ENCODE measurements around the gene NCL.

DNA sequence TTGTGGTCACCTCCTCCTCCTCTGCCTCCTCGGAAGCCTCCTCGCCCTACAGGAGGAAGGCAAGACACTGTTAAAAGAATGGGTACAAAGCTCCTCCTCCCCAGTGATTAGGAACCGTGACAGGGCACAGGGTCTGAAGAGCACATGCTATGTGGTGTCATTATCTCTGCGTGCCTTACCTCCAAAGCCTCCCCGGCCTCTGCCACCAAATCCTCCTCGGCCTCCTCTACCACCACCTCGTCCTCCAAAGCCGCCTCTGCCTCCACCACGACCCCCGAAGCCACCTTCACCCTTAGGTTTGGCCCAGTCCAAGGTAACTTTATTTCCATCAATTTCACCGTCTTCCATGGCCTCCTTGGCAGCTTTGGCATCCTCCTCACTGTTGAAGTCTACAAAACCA is 9.1 kb downstream of the NCL start:
- TF ChIP-seq, protein P1, sequence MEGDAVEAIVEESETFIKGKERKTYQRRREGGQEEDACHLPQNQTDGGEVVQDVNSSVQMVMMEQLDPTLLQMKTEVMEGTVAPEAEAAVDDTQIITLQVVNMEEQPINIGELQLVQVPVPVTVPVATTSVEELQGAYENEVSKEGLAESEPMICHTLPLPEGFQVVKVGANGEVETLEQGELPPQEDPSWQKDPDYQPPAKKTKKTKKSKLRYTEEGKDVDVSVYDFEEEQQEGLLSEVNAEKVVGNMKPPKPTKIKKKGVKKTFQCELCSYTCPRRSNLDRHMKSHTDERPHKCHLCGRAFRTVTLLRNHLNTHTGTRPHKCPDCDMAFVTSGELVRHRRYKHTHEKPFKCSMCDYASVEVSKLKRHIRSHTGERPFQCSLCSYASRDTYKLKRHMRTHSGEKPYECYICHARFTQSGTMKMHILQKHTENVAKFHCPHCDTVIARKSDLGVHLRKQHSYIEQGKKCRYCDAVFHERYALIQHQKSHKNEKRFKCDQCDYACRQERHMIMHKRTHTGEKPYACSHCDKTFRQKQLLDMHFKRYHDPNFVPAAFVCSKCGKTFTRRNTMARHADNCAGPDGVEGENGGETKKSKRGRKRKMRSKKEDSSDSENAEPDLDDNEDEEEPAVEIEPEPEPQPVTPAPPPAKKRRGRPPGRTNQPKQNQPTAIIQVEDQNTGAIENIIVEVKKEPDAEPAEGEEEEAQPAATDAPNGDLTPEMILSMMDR (conservative IDR thresholded peaks at IDR 0.05; ENCODE audit: low read depth, low read length), result no peak
- no peak for TF ChIP-seq EZH2 (IDR thresholded peaks at IDR 0.05; ENCODE audit: borderline replicate concordance, low read depth, low read length, poor library complexity, severe bottlenecking)

Measured in A673 (cell line).